ENCODE measurements around the gene PXYLP1. TPM values are rescaled to one million over a fixed set of nuclear protein-coding genes. Genes with fewer than 3 reads are reported as not detected.

The PXYLP1 gene
- total and polyA plus RNA-seq, 9 of the 15 experiments (the other 6 are each of a cell fraction or from before 2014, with no cell fraction given): 0.80 to 2.9 (median 1.3) TPM

GRCh38 chr3:141331377-141332318, 100.0 kb downstream of the PXYLP1 start (continued):
- TF ChIP-seq, protein P1, sequence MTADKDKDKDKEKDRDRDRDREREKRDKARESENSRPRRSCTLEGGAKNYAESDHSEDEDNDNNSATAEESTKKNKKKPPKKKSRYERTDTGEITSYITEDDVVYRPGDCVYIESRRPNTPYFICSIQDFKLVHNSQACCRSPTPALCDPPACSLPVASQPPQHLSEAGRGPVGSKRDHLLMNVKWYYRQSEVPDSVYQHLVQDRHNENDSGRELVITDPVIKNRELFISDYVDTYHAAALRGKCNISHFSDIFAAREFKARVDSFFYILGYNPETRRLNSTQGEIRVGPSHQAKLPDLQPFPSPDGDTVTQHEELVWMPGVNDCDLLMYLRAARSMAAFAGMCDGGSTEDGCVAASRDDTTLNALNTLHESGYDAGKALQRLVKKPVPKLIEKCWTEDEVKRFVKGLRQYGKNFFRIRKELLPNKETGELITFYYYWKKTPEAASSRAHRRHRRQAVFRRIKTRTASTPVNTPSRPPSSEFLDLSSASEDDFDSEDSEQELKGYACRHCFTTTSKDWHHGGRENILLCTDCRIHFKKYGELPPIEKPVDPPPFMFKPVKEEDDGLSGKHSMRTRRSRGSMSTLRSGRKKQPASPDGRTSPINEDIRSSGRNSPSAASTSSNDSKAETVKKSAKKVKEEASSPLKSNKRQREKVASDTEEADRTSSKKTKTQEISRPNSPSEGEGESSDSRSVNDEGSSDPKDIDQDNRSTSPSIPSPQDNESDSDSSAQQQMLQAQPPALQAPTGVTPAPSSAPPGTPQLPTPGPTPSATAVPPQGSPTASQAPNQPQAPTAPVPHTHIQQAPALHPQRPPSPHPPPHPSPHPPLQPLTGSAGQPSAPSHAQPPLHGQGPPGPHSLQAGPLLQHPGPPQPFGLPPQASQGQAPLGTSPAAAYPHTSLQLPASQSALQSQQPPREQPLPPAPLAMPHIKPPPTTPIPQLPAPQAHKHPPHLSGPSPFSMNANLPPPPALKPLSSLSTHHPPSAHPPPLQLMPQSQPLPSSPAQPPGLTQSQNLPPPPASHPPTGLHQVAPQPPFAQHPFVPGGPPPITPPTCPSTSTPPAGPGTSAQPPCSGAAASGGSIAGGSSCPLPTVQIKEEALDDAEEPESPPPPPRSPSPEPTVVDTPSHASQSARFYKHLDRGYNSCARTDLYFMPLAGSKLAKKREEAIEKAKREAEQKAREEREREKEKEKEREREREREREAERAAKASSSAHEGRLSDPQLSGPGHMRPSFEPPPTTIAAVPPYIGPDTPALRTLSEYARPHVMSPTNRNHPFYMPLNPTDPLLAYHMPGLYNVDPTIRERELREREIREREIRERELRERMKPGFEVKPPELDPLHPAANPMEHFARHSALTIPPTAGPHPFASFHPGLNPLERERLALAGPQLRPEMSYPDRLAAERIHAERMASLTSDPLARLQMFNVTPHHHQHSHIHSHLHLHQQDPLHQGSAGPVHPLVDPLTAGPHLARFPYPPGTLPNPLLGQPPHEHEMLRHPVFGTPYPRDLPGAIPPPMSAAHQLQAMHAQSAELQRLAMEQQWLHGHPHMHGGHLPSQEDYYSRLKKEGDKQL (CRISPR knock-in tag; IDR thresholded peaks at IDR 0.05; ENCODE audit: borderline replicate concordance): no peak
- TF ChIP-seq ELF1 (tag; IDR thresholded peaks at IDR 0.05) (no peak), TRIM28 (IDR thresholded peaks at IDR 0.05) (0 out of 2 replicates have a peak, but pooled peaks have one; percentile 20), POLR2H (tag; IDR thresholded peaks at IDR 0.05; ENCODE audit: low read depth) (no peak), EWSR1 (IDR thresholded peaks at IDR 0.05; ENCODE audit: borderline replicate concordance, low read depth, partially characterized antibody) (no peak), ZNF592 (IDR thresholded peaks at IDR 0.05) (peak; percentile 81; the same call in 1 of the 2 replicates), PTBP1 (IDR thresholded peaks at IDR 0.05; ENCODE audit: low read depth, low read length) (no peak), ZNF551 (CRISPR knock-in tag; IDR thresholded peaks at IDR 0.05) (no peak), RBM17 (IDR thresholded peaks at IDR 0.05; ENCODE audit: borderline replicate concordance, low read depth, low read length) (no peak)

Measured in K562 (cell line).